IPS-18a (cell line): ENCODE results near the gene OXCT1.

Source experiments
- H3K27ac ChIP-seq: one replicate; pipeline ENCODE4 v1.5.1; 2013; ENCODE audit warnings: low read length
- H3K27me3 ChIP-seq: one replicate; pipeline ENCODE4 v1.6.1; 2013; ENCODE audit warnings: mild to moderate bottlenecking, low read length; ENCODE audit not compliant: control insufficient read depth, insufficient read depth
- H3K36me3 ChIP-seq: one replicate; pipeline ENCODE4 v1.6.1; 2013; ENCODE audit warnings: low read depth, low read length; ENCODE audit not compliant: control insufficient read depth
- H3K4me1 ChIP-seq: one replicate; pipeline ENCODE4 v1.6.1; 2013; ENCODE audit warnings: low read depth, low read length; ENCODE audit not compliant: control insufficient read depth
- H3K4me3 ChIP-seq: one replicate; pipeline ENCODE4 v1.5.1; 2013; ENCODE audit warnings: low read length
- H3K9ac ChIP-seq: one replicate; pipeline ENCODE4 v1.6.1; 2013; ENCODE audit warnings: mild to moderate bottlenecking, low read length, moderate library complexity
- H3K9me3 ChIP-seq: one replicate; pipeline ENCODE4 v1.6.1; 2013; ENCODE audit warnings: low read depth, low read length; ENCODE audit not compliant: control insufficient read depth

Gene OXCT1

DNA sequence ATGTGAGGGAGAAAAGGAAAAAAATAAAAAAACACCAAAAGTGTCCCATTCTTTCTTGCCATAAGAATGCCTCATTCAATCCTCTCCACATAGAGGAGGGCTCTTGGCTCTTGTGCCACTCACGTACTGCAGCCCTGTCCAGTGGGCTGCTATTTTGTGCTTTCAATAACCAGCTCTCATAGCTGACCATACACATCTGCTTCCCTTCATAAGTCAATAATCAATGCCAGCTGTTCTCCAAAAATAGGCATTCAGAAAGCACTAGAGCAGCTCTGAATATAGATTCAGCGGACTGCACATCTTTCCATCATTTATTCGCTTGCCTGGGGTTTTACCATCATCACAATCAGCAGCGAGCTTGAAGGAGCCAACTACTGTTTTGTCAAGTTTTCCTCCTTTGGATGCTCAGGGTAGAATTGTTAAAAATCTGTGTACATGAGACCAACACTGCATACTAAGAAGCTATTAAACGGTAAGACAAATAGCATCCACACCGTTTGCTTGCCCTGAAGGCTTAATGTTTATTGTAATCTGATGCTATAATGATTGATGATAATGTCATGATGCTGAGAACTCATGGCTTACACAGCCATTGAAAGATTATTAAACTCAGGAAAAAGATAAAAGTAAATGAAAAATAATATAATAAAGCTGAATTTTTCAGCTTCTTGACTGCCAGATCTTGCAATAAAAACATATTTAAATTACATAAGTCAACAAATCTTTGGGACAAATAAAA is 80.0 kb downstream of the OXCT1 start:
- Histone ChIP-seq H3K36me3 (no peaks in the 10 kb centered on the region), H3K9me3 (no peaks in the 10 kb centered on the region), H3K27ac (no peak overlapping the region), H3K4me3 (no peak overlapping the region), H3K27me3 (no peaks in the 10 kb centered on the region), H3K4me1 (peaks cover 5% of the 10 kb centered on the region), H3K9ac (no peak overlapping the region)

DNA sequence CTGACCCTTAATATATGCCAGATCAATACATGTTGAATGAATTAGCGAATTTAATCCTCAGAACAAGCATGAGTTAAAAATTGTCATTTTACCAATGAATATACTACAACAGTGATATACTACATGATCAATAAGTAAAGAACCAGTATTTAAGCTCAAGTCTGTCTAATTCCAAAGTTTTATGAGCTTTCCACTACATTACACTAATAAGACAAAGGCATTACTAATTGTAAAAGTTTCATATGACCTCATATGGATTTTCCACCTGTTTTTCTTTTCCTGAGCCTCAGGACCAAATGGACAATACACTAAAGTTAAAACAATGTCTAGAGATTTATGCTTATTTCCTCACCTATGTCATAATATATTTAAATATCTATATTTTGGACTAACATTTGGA is 80.8 kb downstream of the OXCT1 start:
- H3K27ac ChIP-seq: no peak overlapping the region
- H3K9ac ChIP-seq: no peak overlapping the region
- no peaks in the 10 kb centered on the region for H3K9me3 ChIP-seq
- H3K4me3 ChIP-seq: no peak overlapping the region
- no peaks in the 10 kb centered on the region for H3K27me3 ChIP-seq
- H3K4me1 ChIP-seq: no peaks in the 10 kb centered on the region
- H3K36me3 ChIP-seq: no peaks in the 10 kb centered on the region

DNA sequence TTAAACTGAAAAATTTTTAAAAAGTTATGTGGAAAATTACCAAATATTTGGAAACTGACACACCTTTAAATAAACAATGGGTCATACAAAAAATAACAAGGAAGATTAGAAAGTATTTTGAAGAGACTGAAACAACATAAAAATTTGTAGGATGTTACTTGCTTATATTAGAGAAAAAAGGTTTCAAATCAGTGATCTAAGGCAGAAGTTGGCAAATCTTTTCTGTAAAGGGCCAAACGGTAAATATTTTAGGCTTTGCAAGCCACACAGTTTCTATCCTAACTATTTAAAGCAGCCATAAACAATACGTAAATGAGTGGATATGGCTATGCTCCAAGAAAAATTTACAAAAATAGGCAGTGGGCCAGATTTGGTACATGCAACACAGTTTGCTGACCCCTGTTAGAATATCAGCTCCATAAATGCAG is 81.3 kb downstream of the OXCT1 start:
- Histone ChIP-seq H3K27me3 (no peaks in the 10 kb centered on the region), H3K9me3 (no peaks in the 10 kb centered on the region), H3K27ac (no peak overlapping the region), H3K9ac (no peak overlapping the region), H3K4me3 (no peak overlapping the region), H3K36me3 (no peaks in the 10 kb centered on the region), H3K4me1 (no peaks in the 10 kb centered on the region)

DNA sequence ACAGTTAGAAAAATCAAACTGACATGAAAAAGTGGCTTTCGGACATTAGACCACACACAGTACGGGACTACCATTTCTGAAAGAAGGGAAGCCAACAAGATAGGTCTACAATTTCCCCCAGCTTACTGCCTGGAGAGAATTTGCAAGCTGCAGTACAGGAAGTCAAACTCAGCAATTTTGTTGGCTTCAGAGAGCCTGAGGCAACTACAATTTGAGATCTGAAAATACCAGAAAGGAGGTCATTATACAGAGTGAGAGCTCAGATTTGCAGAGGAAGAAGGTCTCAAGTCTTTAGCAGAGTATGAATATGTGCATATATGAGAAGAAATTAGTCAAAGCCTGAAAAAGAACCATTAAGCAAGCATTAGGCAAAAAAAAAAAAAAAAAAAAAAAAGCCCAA is 83.0 kb downstream of the OXCT1 start:
- H3K27ac ChIP-seq: no peak overlapping the region

DNA sequence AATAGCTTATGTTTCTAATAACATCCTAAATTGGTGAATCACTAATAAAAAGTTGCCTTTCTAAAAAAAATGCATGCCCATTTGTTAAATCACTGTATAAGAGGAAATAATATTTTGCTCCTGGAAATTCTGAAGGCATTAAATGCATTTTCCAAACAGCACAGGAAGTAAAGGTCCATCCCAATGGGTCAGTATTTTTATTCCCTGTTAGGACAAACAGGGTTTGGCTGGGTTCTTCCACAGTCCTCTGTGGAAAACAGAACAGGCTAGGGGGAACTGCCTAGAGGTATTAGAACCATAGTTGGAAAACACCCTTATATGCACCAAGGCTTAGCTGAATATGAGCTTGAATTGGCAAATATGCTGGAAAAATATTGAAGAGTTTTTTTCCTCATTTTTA is 85.2 kb downstream of the OXCT1 start:
- Histone ChIP-seq H3K4me3 (no peak overlapping the region), H3K9ac (no peak overlapping the region), H3K36me3 (no peaks in the 10 kb centered on the region), H3K27ac (no peak overlapping the region), H3K9me3 (no peaks in the 10 kb centered on the region), H3K27me3 (no peaks in the 10 kb centered on the region), H3K4me1 (no peaks in the 10 kb centered on the region)

More for the DNA sequence above, 83.0 kb downstream of the OXCT1 start:
- H3K4me1 ChIP-seq: no peaks in the 10 kb centered on the region
- H3K36me3 ChIP-seq: no peaks in the 10 kb centered on the region
- H3K27me3 ChIP-seq: no peaks in the 10 kb centered on the region
- H3K4me3 ChIP-seq: no peak overlapping the region
- no peaks in the 10 kb centered on the region for H3K9me3 ChIP-seq
- H3K9ac ChIP-seq: no peak overlapping the region

DNA sequence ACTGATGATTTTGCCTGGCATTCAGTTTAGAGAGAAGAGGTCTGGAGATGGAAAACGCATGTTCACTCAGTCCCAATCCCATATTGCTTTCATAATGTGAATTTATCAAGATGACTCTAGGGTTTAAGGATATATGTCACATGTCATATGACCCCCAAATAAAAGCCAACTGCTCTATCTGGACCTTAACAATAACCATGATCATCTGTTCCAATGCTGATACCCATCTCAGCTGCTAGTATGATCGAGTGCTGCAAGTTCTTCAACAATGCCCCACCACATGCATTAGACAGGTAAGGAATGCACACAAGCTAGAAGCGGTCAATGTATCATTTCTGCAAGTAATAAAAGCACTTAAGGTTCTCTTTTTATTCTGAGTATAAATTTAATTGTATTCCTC is 91.8 kb downstream of the OXCT1 start:
- Histone ChIP-seq H3K27ac (no peak overlapping the region), H3K36me3 (no peaks in the 10 kb centered on the region), H3K4me1 (no peaks in the 10 kb centered on the region), H3K4me3 (no peak overlapping the region), H3K27me3 (no peaks in the 10 kb centered on the region), H3K9me3 (no peaks in the 10 kb centered on the region), H3K9ac (no peak overlapping the region)

DNA sequence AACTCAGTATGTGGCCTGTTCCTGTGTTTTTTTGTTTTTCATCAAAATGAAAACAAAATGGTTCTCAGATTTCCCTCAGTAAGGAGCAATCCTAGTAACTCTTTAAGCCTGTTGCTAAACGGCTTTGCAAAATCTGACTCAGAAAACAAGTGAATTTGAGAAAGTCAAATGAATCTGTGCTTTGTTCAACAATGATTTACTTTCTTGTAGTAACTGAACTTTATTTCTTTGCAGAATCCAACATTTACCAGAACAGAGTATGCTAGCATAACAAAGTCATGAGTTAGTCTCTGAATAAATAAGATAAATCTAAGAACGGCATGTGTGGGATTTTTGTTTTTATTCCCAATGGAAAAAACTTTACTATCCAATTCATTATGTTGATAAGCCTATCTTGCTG is 93.8 kb downstream of the OXCT1 start:
- no peak overlapping the region for H3K27ac ChIP-seq
- H3K4me3 ChIP-seq: no peak overlapping the region

DNA sequence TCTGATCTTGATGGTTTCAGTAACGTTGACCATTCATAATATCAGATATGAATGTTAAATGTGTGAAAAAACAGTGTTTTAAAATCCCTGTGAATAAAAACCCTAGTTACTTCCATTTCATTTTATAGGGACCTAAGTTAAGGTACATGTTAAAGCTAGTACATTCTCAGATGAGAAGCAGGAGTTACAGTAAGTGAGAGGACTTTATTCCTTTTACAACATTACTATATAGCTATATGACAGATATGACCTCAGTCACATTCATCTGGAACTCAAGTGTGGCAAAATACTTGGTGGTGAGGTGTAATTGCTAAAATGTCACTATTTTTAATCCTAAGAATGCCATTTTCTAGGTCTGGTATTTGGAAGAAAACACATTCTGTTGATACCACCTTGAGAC is 96.4 kb downstream of the OXCT1 start:
- Histone ChIP-seq H3K4me1 (no peaks in the 10 kb centered on the region), H3K4me3 (no peak overlapping the region), H3K27me3 (no peaks in the 10 kb centered on the region), H3K27ac (no peak overlapping the region), H3K9ac (no peak overlapping the region), H3K36me3 (no peaks in the 10 kb centered on the region), H3K9me3 (no peaks in the 10 kb centered on the region)

More for the DNA sequence above, 93.8 kb downstream of the OXCT1 start:
- Histone ChIP-seq H3K9ac (no peak overlapping the region), H3K9me3 (no peaks in the 10 kb centered on the region), H3K27me3 (no peaks in the 10 kb centered on the region), H3K36me3 (no peaks in the 10 kb centered on the region), H3K4me1 (no peaks in the 10 kb centered on the region)

DNA sequence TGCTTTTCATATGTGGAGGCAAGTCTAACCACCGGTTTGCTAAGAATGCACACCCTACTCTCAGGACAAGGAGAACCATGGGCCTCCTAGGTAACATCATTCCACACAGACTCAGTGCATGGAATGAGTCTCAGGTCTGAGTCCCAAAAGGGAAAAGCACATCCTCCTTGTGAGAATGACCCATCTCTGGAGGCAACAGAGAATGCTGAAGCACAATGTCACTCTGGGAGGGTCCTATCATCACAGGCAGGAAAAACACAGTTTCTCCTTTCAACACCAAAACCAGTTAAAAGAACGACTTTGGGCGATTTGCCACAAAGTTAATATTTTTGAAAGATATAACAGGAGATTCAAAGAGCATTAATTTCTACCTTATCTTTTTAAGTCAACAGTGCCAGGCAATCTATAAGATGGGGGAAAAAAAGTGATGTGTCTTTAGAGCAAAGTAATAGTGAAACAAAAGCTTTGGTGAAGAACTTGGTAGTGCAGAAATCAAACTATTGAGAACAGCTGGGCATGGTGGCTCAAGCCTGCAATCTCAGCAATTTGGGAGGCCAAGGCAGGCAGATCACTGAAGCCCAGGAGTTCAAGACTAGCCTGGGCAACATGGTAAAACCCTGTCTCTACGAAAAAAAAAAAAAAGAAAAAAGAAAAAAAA is 97.3 kb downstream of the OXCT1 start:
- Histone ChIP-seq H3K27me3 (no peaks in the 10 kb centered on the region), H3K9ac (no peak overlapping the region), H3K4me1 (no peaks in the 10 kb centered on the region), H3K36me3 (no peaks in the 10 kb centered on the region), H3K9me3 (no peaks in the 10 kb centered on the region), H3K4me3 (no peak overlapping the region), H3K27ac (no peak overlapping the region)

DNA sequence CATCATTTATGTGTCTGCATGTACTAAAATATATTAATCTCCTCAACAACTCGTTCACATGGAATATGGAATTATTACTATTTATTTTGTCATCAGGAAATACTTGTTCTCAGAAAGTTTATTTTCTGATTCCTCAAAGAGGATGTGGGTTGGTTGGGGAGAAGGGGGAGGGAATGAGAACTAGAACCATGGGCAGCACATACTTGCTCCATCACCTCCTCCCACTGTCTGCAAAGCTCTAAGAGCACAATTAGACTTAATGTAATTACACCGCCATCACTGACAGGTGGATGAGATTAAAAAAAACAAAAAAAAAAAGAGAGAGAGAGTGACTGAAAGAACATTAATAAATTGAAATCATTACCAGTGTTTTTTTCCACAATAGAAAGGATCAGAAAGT is 98.2 kb downstream of the OXCT1 start:
- H3K4me3 ChIP-seq: no peak overlapping the region
- H3K36me3 ChIP-seq: no peaks in the 10 kb centered on the region
- H3K4me1 ChIP-seq: no peaks in the 10 kb centered on the region
- no peaks in the 10 kb centered on the region for H3K27me3 ChIP-seq
- no peaks in the 10 kb centered on the region for H3K9me3 ChIP-seq
- no peak overlapping the region for H3K27ac ChIP-seq
- H3K9ac ChIP-seq: no peak overlapping the region

DNA sequence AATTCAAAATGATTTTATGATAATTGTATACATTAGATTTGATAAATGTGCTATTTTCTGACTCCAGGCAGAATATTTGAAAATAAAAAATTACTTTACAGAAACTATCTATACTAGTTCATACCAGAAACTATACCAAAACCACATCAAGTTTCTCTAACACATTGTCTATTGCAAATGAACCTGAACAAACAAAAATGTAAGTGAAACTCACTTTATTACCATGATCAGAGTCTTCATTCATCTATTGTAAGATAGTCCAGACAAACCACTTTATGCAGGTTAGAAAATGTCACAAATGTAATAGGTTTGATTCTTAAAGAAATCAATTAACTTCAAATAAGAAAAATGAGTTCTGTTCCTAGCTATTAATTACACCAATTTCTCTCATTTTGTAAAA is 99.4 kb downstream of the OXCT1 start:
- Histone ChIP-seq H3K27me3 (no peaks in the 10 kb centered on the region), H3K9me3 (no peaks in the 10 kb centered on the region), H3K4me3 (no peak overlapping the region), H3K9ac (no peak overlapping the region), H3K27ac (no peak overlapping the region), H3K36me3 (no peaks in the 10 kb centered on the region), H3K4me1 (no peaks in the 10 kb centered on the region)

DNA sequence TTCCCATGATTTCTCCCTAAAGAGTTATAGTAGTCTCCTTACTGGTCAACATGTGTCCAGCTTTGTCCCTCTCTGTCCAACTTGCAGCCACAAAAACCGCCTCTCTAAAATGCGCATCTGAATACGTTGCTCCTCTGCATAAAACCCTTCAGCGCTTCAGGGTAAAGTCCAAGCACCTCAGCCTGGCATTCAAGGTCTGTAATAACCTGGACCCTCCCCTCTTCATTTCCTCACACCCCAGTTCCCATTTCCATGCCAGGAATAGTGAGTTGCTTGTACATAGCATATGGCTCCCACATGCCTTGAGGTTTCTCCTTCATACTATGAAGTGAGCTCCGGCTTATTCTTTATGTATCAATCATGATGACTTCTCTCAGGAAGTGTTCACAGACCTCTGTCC is 101.5 kb downstream of the OXCT1 start:
- no peaks in the 10 kb centered on the region for H3K9me3 ChIP-seq
- no peak overlapping the region for H3K27ac ChIP-seq
- H3K36me3 ChIP-seq: no peaks in the 10 kb centered on the region
- no peaks in the 10 kb centered on the region for H3K27me3 ChIP-seq
- H3K4me1 ChIP-seq: no peaks in the 10 kb centered on the region
- no peak overlapping the region for H3K9ac ChIP-seq
- no peak overlapping the region for H3K4me3 ChIP-seq
